Measurements from ENCODE around the gene KIF1B. TPM values are rescaled to one million over a fixed set of nuclear protein-coding genes. Genes with fewer than 3 reads are reported as not detected.

Gene KIF1B
- total RNA-seq, 3 donors from 2014 or later = 35.6 to 62.2 (median 48.0) TPM

- no peaks in the 10 kb centered on the region for H3K9me3 ChIP-seq
- no peak for TF ChIP-seq CTCF (IDR thresholded peaks at IDR 0.05)
- ATAC-seq = no peak
- H3K4me1 ChIP-seq (ENCODE audit: low read depth) = no peaks in the 10 kb centered on the region
- DNase-seq = no peak
- intact Hi-C loops (cut with DNase I, micrococcal nuclease) = no loop called here
- H3K4me3 ChIP-seq = no peak overlapping the region
- H3K36me3 ChIP-seq (ENCODE audit: low read depth) = no peaks in the 10 kb centered on the region
Observed at GRCh38 chr1:10229903-10230302, 19.5 kb downstream of the KIF1B start.

- DNase-seq (no peak), ATAC-seq (no peak)
- no peaks in the 10 kb centered on the region for H3K9me3 ChIP-seq
- no peak overlapping the region for H3K4me3 ChIP-seq
- no peaks in the 10 kb centered on the region for H3K36me3 ChIP-seq (ENCODE audit: low read depth)
- TF ChIP-seq CTCF (IDR thresholded peaks at IDR 0.05) = no peak
- intact Hi-C loops (cut with DNase I, micrococcal nuclease) = no loop called here
- H3K4me1 ChIP-seq (ENCODE audit: low read depth) = peaks cover 2% of the 10 kb centered on the region
Observed at GRCh38 chr1:10232163-10232562, 21.8 kb downstream of the KIF1B start.

GRCh38 chr1:10236405-10237156 is 26.2 kb downstream of the KIF1B start:
- intact Hi-C loops (cut with DNase I, micrococcal nuclease) = no loop called here
- DNase-seq (no peak), ATAC-seq (no peak)
- H3K4me1 ChIP-seq (ENCODE audit: low read depth) = peaks cover 4% of the 10 kb centered on the region
- no peaks in the 10 kb centered on the region for H3K9me3 ChIP-seq
- H3K36me3 ChIP-seq (ENCODE audit: low read depth) = no peaks in the 10 kb centered on the region
- H3K4me3 ChIP-seq = no peak overlapping the region
- TF ChIP-seq CTCF (IDR thresholded peaks at IDR 0.05) = no peak

- DNase-seq (no peak), ATAC-seq (no peak)
- TF ChIP-seq CTCF (IDR thresholded peaks at IDR 0.05) = no peak
- peaks cover 4% of the 10 kb centered on the region for H3K4me1 ChIP-seq (ENCODE audit: low read depth)
- no peaks in the 10 kb centered on the region for H3K36me3 ChIP-seq (ENCODE audit: low read depth)
- intact Hi-C loops (cut with DNase I, micrococcal nuclease) = no loop called here
- H3K9me3 ChIP-seq = no peaks in the 10 kb centered on the region
- no peak overlapping the region for H3K4me3 ChIP-seq
Observed at GRCh38 chr1:10237157-10237539, 26.8 kb downstream of the KIF1B start.

GRCh38 chr1:10242135-10242534 is 31.8 kb downstream of the KIF1B start:
- TF ChIP-seq CTCF (IDR thresholded peaks at IDR 0.05) = no peak
- Histone ChIP-seq H3K9me3 (no peaks in the 10 kb centered on the region), H3K4me3 (no peak overlapping the region), H3K4me1 (ENCODE audit: low read depth) (peaks cover 16% of the 10 kb centered on the region), H3K36me3 (ENCODE audit: low read depth) (no peaks in the 10 kb centered on the region)
- ATAC-seq (peak; percentile 96), DNase-seq (peak in 1 of 3 donors; percentile 45)
- intact Hi-C loops (cut with DNase I, micrococcal nuclease) = no loop called here

Data from mucosa of descending colon (tissue), 3 donors.